Thoracic aorta (tissue), 2 donors: ENCODE data around the gene NCKAP5. TPM values are rescaled to one million over a fixed set of nuclear protein-coding genes. Genes with fewer than 3 reads are reported as not detected.

Experiments
- ATAC-seq: fragments of 150-250 bp; one replicate; pipeline ENCODE4 v1.8.0; 2017; ENCODE audit warnings: low read depth; ENCODE audit not compliant: insufficient number of reproducible peaks, low FRiP score
- DNase-seq: peaks from one replicate; pipeline ENCODE4 v3.0.0-alpha.2; 2020; ENCODE audit warnings: low spot score
- H3K27ac ChIP-seq, 2 donors: fragments of 200-600 bp; sonication (generic); 1 replicate in 1 of 2; 2 replicates in 1 of 2; pipeline ENCODE4 v1.5.1; 2016; ENCODE audit warnings: mild to moderate bottlenecking in 2 of 2, moderate library complexity in 2 of 2
- H3K27me3 ChIP-seq: fragments of 200-600 bp; sonication (generic); replicated peaks from 2 replicates; pipeline ENCODE4 v1.6.0; 2016; ENCODE audit warnings: mild to moderate bottlenecking; ENCODE audit not compliant: insufficient read depth
- H3K36me3 ChIP-seq: fragments of 200-600 bp; sonication (generic); one replicate; pipeline ENCODE4 v1.5.1; 2016
- H3K4me1 ChIP-seq, 2 donors: fragments of 200-600 bp; sonication (generic); 1 replicate in 1 of 2; 2 replicates in 1 of 2; pipeline versions ENCODE4 v1.5.1 to v1.6.0; 2016; ENCODE audit warnings: low read depth in 2 of 2, mild to moderate bottlenecking in 1 of 2; ENCODE audit not compliant: control insufficient read depth in 1 of 2
- H3K4me3 ChIP-seq: fragments of 200-600 bp; sonication (generic); 2 replicates; pipeline ENCODE4 v1.5.1; 2016; ENCODE audit warnings: mild to moderate bottlenecking
- H3K9me3 ChIP-seq: fragments of 200-600 bp; sonication (generic); 2 replicates; pipeline ENCODE4 v1.5.1; 2016
- CTCF ChIP-seq: fragments of 200-600 bp; sonication (generic); IDR thresholded peaks from one replicate; pipeline ENCODE4 v1.5.1; 2019; ENCODE audit warnings: antibody characterized with exemption
- total RNA-seq, 2 donors: library from RNA; depleted of rRNA; stranded (reverse); fragments of >200 nt; gene quantifications; one replicate each; pipeline versions ENCODE4 v1.1.0 to v1.2.3, GENCODE V29; 2016

NCKAP5 gene
- total RNA-seq, 2 donors from 2014 or later, result 1.2 to 1.9 TPM

DNA sequence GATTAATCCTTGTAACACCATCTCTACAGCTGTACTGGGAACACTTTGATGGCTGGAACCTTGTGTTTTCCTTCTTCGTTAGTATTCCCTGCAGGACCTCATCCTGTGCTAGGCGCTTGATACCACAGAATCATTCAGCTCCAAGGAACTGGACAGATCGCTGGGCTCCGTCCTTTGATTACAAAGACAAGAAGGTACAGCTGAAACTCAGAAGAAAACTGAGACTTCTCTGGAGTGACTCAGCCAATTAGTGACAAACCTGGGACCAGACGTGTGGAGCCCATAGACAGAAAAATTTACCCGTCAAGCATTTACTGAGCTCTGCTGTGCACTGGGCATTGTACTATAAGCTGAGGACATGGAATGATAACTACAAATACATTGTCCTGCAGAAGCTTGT, 67.3 kb downstream of the NCKAP5 start:
- Histone ChIP-seq H3K4me1 (peaks cover 6 to 11% of the 10 kb centered on the region in 2 donors), H3K27me3 (no peaks in the 10 kb centered on the region), H3K36me3 (no peaks in the 10 kb centered on the region), H3K4me3 (no peak overlapping the region), H3K9me3 (no peaks in the 10 kb centered on the region), H3K27ac (no peak overlapping the region)
- TF ChIP-seq CTCF, result no peak
- DNase-seq (no peak), ATAC-seq (no peak)

DNA sequence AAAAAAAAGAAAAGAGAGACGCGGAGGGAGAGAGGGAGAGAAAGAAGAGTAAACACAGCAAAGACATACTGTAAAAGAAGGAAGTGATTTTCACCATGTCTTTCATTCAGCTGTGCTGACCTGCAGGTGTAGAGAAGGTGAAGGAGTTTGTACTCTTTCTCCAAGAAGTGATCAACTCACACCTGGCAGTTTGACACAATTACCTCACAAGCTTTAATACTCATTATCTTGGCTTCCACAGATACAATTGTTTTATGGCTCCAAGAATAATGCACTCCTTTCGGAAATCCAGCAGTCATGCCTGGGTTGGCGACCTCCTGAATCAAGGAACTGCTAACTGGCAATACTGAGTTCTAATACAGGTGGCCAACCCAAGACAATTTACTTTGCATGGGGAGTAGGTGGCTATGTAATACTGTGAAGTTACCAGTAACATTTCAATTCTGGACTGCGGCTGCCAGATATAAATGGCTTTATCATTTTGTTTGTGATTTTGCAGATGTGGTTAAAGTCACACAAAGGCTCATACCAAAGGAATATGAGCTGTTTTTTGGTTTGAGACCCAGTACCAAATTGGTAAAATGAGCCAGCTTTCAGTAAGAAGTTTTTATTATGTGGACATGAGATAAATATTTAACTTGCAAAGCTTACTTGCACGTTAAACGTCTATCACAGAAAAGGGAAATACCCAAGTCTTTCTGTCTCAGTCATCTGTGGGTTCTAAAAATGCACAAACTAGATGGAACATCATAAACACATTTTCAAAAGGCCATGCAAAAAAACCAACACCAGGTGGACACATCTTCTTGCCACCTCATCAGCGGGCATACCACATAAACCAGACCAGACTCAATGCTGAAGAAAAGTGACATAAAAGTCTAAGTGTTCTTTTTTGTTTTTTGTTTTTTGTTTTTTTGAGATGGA, 69.3 kb downstream of the NCKAP5 start:
- no peak for TF ChIP-seq CTCF
- no peaks in the 10 kb centered on the region for H3K9me3 ChIP-seq
- no peaks in the 10 kb centered on the region for H3K27me3 ChIP-seq
- ATAC-seq, result no peak
- H3K4me1 ChIP-seq, result peaks cover 0 to under 1% of the 10 kb centered on the region in 2 donors
- no peak overlapping the region for H3K4me3 ChIP-seq
- DNase-seq, result no peak
- H3K36me3 ChIP-seq, result no peaks in the 10 kb centered on the region
- H3K27ac ChIP-seq, result no peak overlapping the region

GRCh38 chr2:133497951-133498565, 70.2 kb downstream of the NCKAP5 start:
- Histone ChIP-seq H3K4me3 (no peak overlapping the region), H3K9me3 (no peaks in the 10 kb centered on the region), H3K4me1 (no peaks in the 10 kb centered on the region), H3K27ac (no peak overlapping the region), H3K36me3 (no peaks in the 10 kb centered on the region), H3K27me3 (no peaks in the 10 kb centered on the region)
- DNase-seq (no peak), ATAC-seq (no peak)
- TF ChIP-seq CTCF, result no peak

DNA sequence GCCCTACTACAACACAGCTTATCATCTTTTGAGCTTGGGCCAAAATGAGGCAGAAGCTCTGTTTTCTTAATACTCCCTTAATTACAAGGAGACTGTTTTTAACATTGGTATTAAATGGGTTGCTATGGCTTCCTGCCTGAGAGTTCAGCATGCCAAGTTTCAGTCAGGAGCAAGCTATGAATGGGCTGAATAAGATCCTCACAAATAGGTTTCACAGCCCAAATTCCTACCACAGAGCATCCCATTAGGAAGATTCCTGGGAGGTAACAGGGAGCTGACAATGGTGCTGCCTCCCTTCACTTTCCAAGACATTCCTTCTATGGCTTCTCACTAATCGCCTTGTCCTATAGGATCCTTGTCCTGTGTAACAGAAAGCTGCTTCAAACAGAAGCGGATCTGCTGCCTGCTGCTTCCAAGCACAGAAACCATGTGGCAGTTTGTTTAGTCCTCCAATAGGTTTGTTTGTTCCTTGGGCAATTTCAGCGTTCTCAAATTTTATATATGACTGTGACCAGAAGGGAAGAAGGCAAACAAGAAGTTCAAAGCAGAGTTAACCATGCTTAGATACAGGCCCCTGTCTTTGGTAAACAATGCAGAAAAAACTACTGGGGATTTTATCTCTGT, 70.9 kb downstream of the NCKAP5 start:
- TF ChIP-seq CTCF, result no peak

More for the DNA sequence above, 70.9 kb downstream of the NCKAP5 start:
- Histone ChIP-seq H3K4me3 (no peak overlapping the region), H3K27me3 (no peaks in the 10 kb centered on the region), H3K4me1 (no peaks in the 10 kb centered on the region), H3K9me3 (no peaks in the 10 kb centered on the region), H3K27ac (no peak overlapping the region), H3K36me3 (no peaks in the 10 kb centered on the region)
- no peak for ATAC-seq
- no peak for DNase-seq
